Erythroblast (primary cell): ENCODE results near the gene MACROD2.

Experiments used
- GATA1 ChIP-seq: IDR thresholded peaks from 2 replicates; pipeline ENCODE4 v1.6.1; 2011; ENCODE audit warnings: low read depth, mild to moderate bottlenecking, control low read depth, low read length, moderate library complexity
- POLR2A ChIP-seq: IDR thresholded peaks from 2 replicates; pipeline ENCODE4 v1.6.1; 2011; ENCODE audit warnings: mild to moderate bottlenecking, low read length

GRCh38 chr20:14937846-14938245 lies 942.5 kb downstream of the MACROD2 start:
- no peak for TF ChIP-seq POLR2A
- no peak for TF ChIP-seq GATA1
